SK-N-MC (cell line): ENCODE data around the gene CFDP1.

Source experiments
- DNase-seq: peaks from one replicate; pipeline ENCODE4 v3.0.0-alpha.2; 2011; ENCODE audit warnings: low read depth, low spot score
- H3K27ac ChIP-seq: fragments of 200-600 bp; sonication (generic); 2 replicates; pipeline ENCODE4 v1.5.1; 2016; ENCODE audit warnings: mixed run types
- H3K36me3 ChIP-seq: fragments of 200-600 bp; sonication (generic); 2 replicates; pipeline ENCODE4 v1.6.1; 2017; ENCODE audit warnings: antibody characterized with exemption, low read length, mixed read lengths; ENCODE audit not compliant: insufficient read depth
- H3K4me3 ChIP-seq: fragments of 200-600 bp; sonication (generic); 2 replicates; pipeline ENCODE4 v1.5.1; 2016
- H3K9ac ChIP-seq: fragments of 200-600 bp; sonication (generic); 2 replicates; pipeline ENCODE4 v1.8.0; 2017; ENCODE audit warnings: mixed run types, mixed read lengths; ENCODE audit not compliant: insufficient read length
- H3K9me3 ChIP-seq: fragments of 200-600 bp; sonication (generic); 2 replicates; pipeline ENCODE4 v1.6.1; 2017; ENCODE audit warnings: low read depth, mild to moderate bottlenecking, antibody characterized with exemption, low read length, moderate library complexity, mixed read lengths
- EZH2 ChIP-seq: fragments of 200-600 bp; sonication (generic); IDR thresholded peaks from one replicate; pipeline ENCODE4 v1.6.1; 2017; ENCODE audit warnings: antibody characterized with exemption
- FOXP2 ChIP-seq: optimal IDR thresholded peaks from 2 replicates; pipeline ENCODE3; 2011; ENCODE audit warnings: mild to moderate bottlenecking, moderate library complexity; ENCODE audit not compliant: insufficient read depth; ENCODE audit errors: extremely low read length, control extremely low read depth
- POLR2AphosphoS5 ChIP-seq: IDR thresholded peaks from 2 replicates; pipeline ENCODE4 v1.6.1; 2012; ENCODE audit warnings: mild to moderate bottlenecking, low read depth, low read length, borderline replicate concordance

The CFDP1 gene

DNA sequence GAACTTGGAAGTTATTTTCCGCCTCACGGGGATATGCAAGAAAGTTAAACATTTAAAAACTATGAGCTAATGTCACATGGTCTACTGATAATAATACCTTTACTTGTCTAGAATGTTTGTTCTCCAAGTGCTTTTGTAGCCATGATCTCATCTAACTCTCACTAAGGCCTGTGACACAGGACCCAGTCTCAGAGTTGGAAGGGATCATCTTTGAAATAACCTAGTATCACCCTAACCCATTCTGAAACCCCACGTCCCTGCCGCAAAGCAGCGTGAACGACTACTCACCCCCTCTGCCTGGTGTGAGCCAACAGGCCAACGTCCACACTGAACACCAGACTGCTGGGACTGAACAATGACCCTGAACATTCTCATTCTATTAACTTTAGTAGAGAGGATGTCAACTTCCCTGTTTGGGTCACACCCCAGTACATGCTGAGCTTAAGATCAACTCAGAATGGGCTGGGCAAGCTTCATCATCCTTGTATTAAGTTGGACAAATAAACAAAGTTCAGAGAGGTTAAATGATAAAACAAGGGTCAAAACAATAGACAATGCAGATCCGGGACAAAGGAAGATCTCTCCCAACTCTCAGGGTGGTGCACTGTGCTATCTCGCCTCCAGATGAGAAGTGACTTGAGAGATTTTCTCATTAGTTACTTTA, 127.1 kb downstream of the CFDP1 start:
- Histone ChIP-seq H3K27ac (peak overlapping the region; percentile 94), H3K9me3 (no peaks in the 10 kb centered on the region), H3K4me3 (peak overlapping the region; percentile 56), H3K36me3 (peaks cover 11% of the 10 kb centered on the region; the same call in 1 of the 2 replicates), H3K9ac (no peak overlapping the region)
- TF ChIP-seq EZH2 (no peak), POLR2AphosphoS5 (no peak)
- no peak for DNase-seq

DNA sequence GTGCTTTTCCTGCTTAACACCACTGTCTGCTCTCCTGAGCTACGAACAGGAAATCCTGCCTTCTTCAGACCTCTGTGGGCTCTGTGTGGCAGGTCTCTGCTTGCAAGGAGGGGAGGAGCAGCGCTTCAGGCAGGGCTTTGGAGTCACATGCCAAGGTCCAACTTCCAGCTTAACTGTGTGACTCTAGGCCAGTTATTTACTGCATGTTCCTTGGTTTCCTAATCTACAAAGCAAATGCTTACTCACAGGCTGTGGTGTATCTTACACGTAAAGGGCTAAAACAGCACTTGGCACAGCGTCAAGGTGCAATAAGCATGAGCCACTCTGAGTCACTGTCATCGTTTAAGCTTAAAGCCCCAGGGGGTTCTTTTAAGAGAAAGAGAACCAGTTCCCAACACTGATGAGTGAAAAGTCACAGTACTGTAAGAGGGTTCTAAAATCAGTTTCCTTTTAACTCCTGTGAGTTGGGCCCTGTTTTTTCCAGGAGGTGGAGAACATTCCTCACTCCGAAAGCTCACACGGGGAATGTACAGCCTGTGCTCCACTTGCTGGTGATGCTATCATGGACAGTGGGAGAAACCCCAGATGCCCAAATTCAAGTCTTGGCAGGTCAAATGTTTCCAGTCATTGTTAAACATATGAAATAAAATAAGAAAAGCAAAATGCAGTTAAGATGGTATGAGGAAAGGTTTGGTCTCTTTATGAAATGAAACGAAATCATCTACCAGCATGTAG, 127.8 kb downstream of the CFDP1 start:
- no peaks in the 10 kb centered on the region for H3K9me3 ChIP-seq
- peak overlapping the region; percentile 94 for H3K27ac ChIP-seq
- H3K4me3 ChIP-seq, result peak overlapping the region; percentile 56
- H3K36me3 ChIP-seq, result peaks cover 13% of the 10 kb centered on the region; the same call in 1 of the 2 replicates
- peak; percentile 66 for DNase-seq
- no peak overlapping the region for H3K9ac ChIP-seq
- no peak for TF ChIP-seq EZH2
- no peak for TF ChIP-seq POLR2AphosphoS5
- peak; percentile 84 for TF ChIP-seq FOXP2

DNA sequence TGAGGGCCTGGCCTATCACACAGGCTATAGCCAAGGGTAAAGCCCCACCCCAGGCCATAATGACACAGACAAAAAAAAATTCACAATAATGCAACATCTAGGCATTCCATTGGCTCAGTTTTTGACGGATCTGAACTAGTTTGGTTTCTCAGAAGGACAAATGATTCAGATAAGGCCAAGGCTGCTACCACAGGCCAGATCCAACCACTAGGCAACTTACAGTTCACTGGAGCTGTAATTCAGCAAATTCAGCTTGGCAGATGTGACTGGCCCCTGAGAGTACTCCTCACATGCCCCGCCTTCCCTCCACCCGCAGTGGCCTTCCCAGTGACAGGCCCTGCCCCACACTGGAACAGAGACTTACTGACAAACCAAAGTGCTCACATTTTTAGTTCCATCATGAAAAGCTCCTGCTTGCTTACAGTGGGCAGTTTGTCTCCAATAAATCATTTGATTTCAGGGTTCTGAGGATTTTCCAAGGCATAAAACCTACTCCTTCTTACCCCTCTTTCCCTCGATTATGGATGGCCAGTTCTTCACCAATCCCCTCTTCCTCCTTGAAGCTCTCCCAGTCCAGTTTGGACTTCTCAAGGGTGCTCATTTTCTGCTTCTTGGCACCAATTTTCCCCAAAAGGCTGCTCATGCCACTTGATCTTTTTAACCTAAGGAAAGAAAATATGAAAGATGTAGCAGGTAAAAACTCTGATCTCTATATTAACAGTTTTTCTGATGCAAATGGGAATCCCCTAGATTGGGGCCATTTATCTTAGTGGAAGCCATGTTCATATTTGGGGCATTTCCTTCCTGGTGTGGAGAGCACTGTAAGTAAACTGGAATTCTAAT, 128.6 kb downstream of the CFDP1 start:
- Histone ChIP-seq H3K4me3 (peak overlapping the region; percentile 56), H3K9me3 (no peaks in the 10 kb centered on the region), H3K27ac (peak overlapping the region; percentile 94), H3K9ac (peak overlapping the region; percentile 32), H3K36me3 (peaks cover 13% of the 10 kb centered on the region; the same call in 1 of the 2 replicates)
- TF ChIP-seq EZH2 (no peak), FOXP2 (no peak), POLR2AphosphoS5 (no peak)
- DNase-seq, result no peak

DNA sequence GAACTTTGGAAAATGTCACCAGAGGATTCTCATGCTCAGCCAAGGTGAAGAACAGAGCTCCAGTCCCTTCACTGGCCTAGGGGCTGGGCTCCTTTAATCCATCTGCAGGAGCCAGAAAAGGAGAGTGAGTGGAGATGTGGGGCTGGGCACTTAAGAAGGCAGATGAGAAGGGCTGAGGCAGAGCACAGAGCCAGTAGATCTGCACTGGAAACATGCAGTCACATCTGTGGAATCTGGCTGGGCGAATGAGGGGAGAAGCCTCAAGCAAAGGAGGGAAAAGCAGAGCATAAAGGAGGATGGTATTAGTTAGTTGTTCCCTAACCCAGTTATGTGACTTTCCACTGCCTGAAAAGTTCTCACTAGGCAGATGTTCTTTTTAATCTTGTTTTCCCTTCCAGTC, 131.5 kb downstream of the CFDP1 start:
- H3K36me3 ChIP-seq, result peaks cover 13% of the 10 kb centered on the region; the same call in 1 of the 2 replicates
- TF ChIP-seq POLR2AphosphoS5, result no peak
- TF ChIP-seq EZH2, result no peak
- TF ChIP-seq FOXP2, result no peak

DNA sequence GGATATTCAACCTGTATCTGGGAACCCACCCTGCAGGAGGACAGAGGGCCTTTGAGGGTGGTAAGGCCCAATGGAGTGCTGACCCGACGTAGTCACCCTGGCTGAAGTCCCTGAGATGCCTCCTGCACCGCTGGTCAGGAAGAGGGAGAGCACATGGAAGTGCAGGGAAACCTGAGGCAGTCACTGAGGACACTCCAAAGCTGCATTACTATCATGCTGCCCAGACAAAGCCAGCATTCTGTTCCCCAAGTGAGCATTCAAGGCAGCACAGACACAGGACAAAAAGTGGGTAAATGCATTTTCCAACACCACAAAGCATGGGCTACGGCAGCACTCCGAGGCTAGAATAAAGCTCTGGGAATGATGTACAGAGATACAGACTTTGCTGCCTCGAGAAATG, 135.0 kb downstream of the CFDP1 start:
- H3K4me3 ChIP-seq, result no peak overlapping the region
- no peak overlapping the region for H3K27ac ChIP-seq
- H3K36me3 ChIP-seq, result peaks cover 2% of the 10 kb centered on the region; the same call in 1 of the 2 replicates

More for the DNA sequence above, 131.5 kb downstream of the CFDP1 start:
- no peak overlapping the region for H3K9ac ChIP-seq
- H3K9me3 ChIP-seq, result no peaks in the 10 kb centered on the region
- no peak for DNase-seq
- no peak overlapping the region for H3K27ac ChIP-seq
- no peak overlapping the region for H3K4me3 ChIP-seq

DNA sequence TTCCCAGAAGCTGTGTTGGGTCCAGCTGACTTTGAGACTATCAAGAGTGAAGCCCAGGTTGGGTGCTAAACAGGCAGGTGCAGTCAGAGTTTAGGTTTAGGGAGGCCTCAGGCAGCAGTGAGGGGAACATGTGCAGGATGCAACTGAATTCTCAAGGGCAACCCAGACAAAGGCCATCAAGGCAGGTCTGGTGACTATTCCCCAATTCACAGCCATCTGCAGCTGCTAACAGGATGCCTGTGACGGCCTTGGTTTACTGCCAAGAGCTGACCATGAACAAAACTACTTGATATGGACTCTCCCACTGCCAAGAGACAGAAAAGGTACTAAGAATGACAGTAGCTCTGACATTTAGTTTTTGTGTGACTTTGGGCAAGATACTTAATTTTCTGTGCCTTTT, 136.7 kb downstream of the CFDP1 start:
- Histone ChIP-seq H3K9ac (no peak overlapping the region), H3K9me3 (no peaks in the 10 kb centered on the region), H3K4me3 (no peak overlapping the region), H3K27ac (no peak overlapping the region), H3K36me3 (peaks cover 9% of the 10 kb centered on the region; the same call in 1 of the 2 replicates)
- no peak for DNase-seq
- TF ChIP-seq EZH2 (no peak), POLR2AphosphoS5 (no peak), FOXP2 (no peak)

More for the DNA sequence above, 135.0 kb downstream of the CFDP1 start:
- Histone ChIP-seq H3K9ac (no peak overlapping the region), H3K9me3 (no peaks in the 10 kb centered on the region)
- DNase-seq, result no peak
- TF ChIP-seq FOXP2 (no peak), EZH2 (no peak), POLR2AphosphoS5 (no peak)

DNA sequence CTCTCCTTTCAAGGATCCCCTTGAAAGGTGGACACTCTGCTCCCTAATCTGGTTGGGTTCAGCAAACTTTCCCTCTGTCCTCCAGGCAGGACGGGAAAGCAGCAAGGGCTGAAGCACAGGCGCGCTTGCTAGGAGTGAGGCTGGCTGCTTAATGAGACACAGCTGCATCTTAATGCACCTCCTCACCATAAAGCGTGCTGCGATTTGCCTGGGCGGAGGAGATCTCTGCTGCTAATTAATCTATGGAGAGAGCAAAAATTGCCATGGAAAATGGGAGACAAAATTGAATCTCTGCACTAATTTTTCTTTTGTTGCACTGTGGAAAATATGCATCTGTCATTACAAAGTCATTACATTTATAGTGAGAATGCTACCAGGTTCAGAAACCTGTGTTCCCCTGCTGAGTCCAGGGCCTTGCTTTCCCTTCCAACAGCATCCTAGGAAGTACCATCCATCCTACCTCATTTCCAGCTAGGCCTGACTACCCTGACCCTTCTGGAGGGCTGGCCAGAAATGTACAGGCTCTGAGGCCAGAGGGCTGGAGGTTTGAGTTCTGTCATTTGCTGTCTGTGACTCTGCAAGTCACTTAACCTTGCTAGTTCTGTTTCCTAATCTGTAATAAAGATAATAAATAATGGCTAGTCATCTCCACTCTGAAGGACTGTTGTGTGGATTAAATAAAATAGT, 138.4 kb downstream of the CFDP1 start:
- DNase-seq, result no peak
- H3K9ac ChIP-seq, result no peak overlapping the region
- H3K4me3 ChIP-seq, result no peak overlapping the region
- H3K27ac ChIP-seq, result no peak overlapping the region
- no peaks in the 10 kb centered on the region for H3K9me3 ChIP-seq
- TF ChIP-seq FOXP2, result no peak
- H3K36me3 ChIP-seq, result peaks cover 7% of the 10 kb centered on the region; the same call in 1 of the 2 replicates
